ENCODE measurements around the gene ADRA2B. TPM values are rescaled to one million over a fixed set of nuclear protein-coding genes. Genes with fewer than 3 reads are reported as not detected.

ADRA2B gene
- polyA plus RNA-seq, 1 donor (not counting 4 experiments of a cell fraction or from before 2014, with no cell fraction given) = not detected

- Histone ChIP-seq H4K20me1 (ENCODE audit: control insufficient read depth, extremely low read depth, insufficient read depth, low read length) (no peaks in the 10 kb centered on the region), H2AFZ (ENCODE audit: control insufficient read depth, low read length) (no peak overlapping the region), H3K9me1 (ENCODE audit: control insufficient read depth, extremely low read depth, insufficient read depth, low read length) (no peaks in the 10 kb centered on the region), H3K79me2 (ENCODE audit: control insufficient read depth, insufficient read depth, low read length) (no peaks in the 10 kb centered on the region), H3K4me2 (ENCODE audit: control insufficient read depth, extremely low read depth, insufficient read depth, low read depth, low read length) (no peak overlapping the region), H3K9me3 (ENCODE audit: control insufficient read depth, low read depth, low read length) (no peaks in the 10 kb centered on the region), H3K27me3 (ENCODE audit: control insufficient read depth, extremely low read depth, insufficient read depth, low read length) (peaks cover 26% of the 10 kb centered on the region), H3K27ac (ENCODE audit: control insufficient read depth, insufficient read depth, low read length) (no peak overlapping the region), H3K4me3 (ENCODE audit: control insufficient read depth in 2 of 3, extremely low read depth in 1 of 3, insufficient read depth in 2 of 3, low read depth in 1 of 3, low read length in 3 of 3) (no peak overlapping the region), H3K36me3 (ENCODE audit: control insufficient read depth in 2 of 2, extremely low read depth in 1 of 2, insufficient read depth in 2 of 2, low read length in 2 of 2) (no peaks in the 10 kb centered on the region), H3K4me1 (ENCODE audit: control insufficient read depth, extremely low read depth, insufficient read depth, low read length) (no peaks in the 10 kb centered on the region), H3K9ac (ENCODE audit: control insufficient read depth, extremely low read depth, insufficient read depth, low read length) (no peak overlapping the region)
- dilution Hi-C loops (cut with MboI; ENCODE audit: extremely low pct_ligation_motif_present, low sequenced_read_pairs) = no loop called here
- no peak for FAIRE-seq
- no peak for DNase-seq (ENCODE audit: low read depth, low spot score)
- no peak for TF ChIP-seq CTCF (optimal IDR thresholded peaks at IDR 0.05 in 1 of 3, IDR thresholded peaks at IDR 0.05 in 1 of 3, conservative IDR thresholded peaks at IDR 0.05 in 1 of 3; ENCODE audit: extremely low read depth in 1 of 3, insufficient read depth in 2 of 3, low read length in 3 of 3)
- TF ChIP-seq EZH2 (IDR thresholded peaks at IDR 0.05; ENCODE audit: low read length) = no peak
Observed at GRCh38 chr2:96156926-96157648, 40.7 kb upstream of the ADRA2B start.

- Histone ChIP-seq H3K9me3 (ENCODE audit: control insufficient read depth, low read depth, low read length) (no peaks in the 10 kb centered on the region), H2AFZ (ENCODE audit: control insufficient read depth, low read length) (no peak overlapping the region), H3K9me1 (ENCODE audit: control insufficient read depth, extremely low read depth, insufficient read depth, low read length) (no peaks in the 10 kb centered on the region), H3K27me3 (ENCODE audit: control insufficient read depth, extremely low read depth, insufficient read depth, low read length) (peaks cover 26% of the 10 kb centered on the region), H3K79me2 (ENCODE audit: control insufficient read depth, insufficient read depth, low read length) (no peaks in the 10 kb centered on the region), H3K4me1 (ENCODE audit: control insufficient read depth, extremely low read depth, insufficient read depth, low read length) (no peaks in the 10 kb centered on the region), H3K4me2 (ENCODE audit: control insufficient read depth, extremely low read depth, insufficient read depth, low read depth, low read length) (no peak overlapping the region), H3K27ac (ENCODE audit: control insufficient read depth, insufficient read depth, low read length) (no peak overlapping the region), H4K20me1 (ENCODE audit: control insufficient read depth, extremely low read depth, insufficient read depth, low read length) (no peaks in the 10 kb centered on the region), H3K36me3 (ENCODE audit: control insufficient read depth in 2 of 2, extremely low read depth in 1 of 2, insufficient read depth in 2 of 2, low read length in 2 of 2) (no peaks in the 10 kb centered on the region), H3K4me3 (ENCODE audit: control insufficient read depth in 2 of 3, extremely low read depth in 1 of 3, insufficient read depth in 2 of 3, low read depth in 1 of 3, low read length in 3 of 3) (no peak overlapping the region), H3K9ac (ENCODE audit: control insufficient read depth, extremely low read depth, insufficient read depth, low read length) (no peak overlapping the region)
- TF ChIP-seq CTCF (optimal IDR thresholded peaks at IDR 0.05 in 1 of 3, IDR thresholded peaks at IDR 0.05 in 1 of 3, conservative IDR thresholded peaks at IDR 0.05 in 1 of 3; ENCODE audit: extremely low read depth in 1 of 3, insufficient read depth in 2 of 3, low read length in 3 of 3) (no peak), EZH2 (IDR thresholded peaks at IDR 0.05; ENCODE audit: low read length) (no peak)
- DNase-seq (ENCODE audit: low read depth, low spot score) (no peak), FAIRE-seq (no peak)
- dilution Hi-C loops (cut with MboI; ENCODE audit: extremely low pct_ligation_motif_present, low sequenced_read_pairs) = no loop called here
Observed at GRCh38 chr2:96156011-96156820, 39.8 kb upstream of the ADRA2B start.
